Stimulated activated CD4-positive, alpha-beta T cell treated with anti-CD3 and anti-CD28 coated beads, Interleukin-12 subunit alpha, Interleukin-12 subunit beta, amount 100 ng/mL, for 4 hours (primary cell): ENCODE measurements around the gene ZNF441.
A peak's percentile ranks its signal among the peaks of the same experiment; 100 is the strongest.
"Not testable (repeated sequence)": the region's sequence is repeated elsewhere in the genome, so short reads cannot be mapped to it uniquely, and the experiment has no call there.

Source experiments
- DNase-seq: peaks from one replicate; pipeline ENCODE4 v3.0.0-alpha.2; 2020

The ZNF441 gene

DNA sequence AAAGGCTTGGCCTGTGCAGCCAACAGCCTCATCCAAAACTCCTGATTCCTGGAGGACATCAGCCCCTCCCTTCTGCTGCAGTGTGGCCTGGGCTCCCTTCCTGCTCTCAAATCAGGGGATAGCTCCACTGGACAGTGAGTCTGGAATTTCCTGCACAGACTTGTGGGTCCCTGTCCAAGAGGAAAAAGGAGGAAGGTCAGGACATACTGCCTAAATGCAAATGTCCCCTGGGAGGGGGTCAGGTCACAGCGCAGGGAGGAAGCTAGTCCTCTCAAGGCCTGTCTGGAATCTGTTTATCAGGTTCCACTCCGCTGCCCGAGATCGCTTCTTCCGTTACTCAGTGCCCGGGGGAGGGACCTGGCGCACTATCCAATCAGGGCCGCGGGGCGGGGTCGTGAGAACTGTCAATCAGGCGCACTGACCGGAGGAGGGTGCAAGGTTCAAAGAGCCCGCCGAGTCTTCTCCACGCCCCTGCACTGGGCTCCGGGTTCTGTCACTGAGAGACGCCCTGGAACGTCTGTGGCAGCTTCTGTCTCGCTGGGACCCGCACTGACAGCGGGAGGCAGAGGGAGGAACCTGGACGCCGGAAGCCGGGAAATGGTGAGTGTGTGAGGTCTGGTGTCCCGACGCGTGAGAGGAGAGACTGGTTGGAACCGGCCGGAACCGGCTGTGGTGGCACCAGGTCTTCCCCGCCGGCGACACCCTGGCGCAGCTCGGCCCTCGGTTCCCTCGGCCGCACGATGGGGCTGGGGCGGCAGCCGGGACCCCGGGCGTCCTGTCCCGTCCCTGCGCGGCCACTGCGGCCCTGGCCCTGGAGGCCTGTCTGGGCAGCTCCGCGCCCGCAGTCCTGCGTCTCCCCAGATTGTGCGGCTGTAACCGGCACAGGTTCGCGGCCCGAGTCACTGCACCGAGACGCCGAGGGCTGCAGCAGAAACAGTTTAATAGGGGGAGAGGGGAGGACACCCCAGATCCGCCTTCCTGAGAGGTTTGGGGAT lies at the start of gene ZNF441:
TSS of gene ZNF441 (plus strand) at position 404 of the 995 bp plus-strand sequence. CDS start at position 598, 194 bp downstream.
- peak; percentile 94 for DNase-seq

DNA sequence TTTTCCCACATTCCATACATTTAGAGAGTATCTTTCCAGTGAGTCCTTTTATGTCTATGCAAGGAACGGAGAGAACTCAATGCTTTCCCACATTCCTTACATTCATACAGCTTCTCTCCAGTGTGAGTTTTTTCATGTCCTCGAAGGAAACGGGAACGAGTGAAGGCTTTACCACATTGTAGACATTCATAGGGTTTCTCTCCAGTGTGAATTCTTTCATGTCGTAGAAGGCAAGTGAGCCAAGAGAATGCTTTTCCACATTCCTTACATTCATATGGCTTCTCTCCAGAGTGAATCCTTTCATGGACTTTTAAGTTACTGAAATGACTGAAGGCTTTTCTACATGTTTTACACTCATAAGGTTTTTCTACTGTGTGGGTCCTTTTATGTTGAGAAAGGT lies 45.1 kb upstream of the ZNF441 start:
- no peak for DNase-seq

DNA sequence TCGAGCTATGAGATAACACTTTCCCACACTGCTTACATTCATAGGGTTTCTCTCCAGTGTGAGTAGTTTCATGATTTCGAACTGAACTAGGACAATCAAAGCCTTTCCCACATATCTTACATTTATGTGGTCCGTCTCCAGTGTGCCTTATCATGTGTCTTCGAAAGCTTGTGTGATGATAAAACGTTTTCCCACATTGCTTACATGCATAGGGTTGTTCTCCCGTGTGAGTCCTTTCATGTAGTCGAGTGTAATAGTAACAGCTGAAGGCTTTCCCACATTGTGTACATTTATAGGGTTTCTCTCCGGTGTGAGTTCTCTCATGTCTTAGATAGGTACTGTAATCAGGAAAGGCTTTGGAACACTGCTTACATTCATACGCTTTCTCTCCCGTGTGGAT lies 44.4 kb upstream of the ZNF441 start:
- DNase-seq: no peak

DNA sequence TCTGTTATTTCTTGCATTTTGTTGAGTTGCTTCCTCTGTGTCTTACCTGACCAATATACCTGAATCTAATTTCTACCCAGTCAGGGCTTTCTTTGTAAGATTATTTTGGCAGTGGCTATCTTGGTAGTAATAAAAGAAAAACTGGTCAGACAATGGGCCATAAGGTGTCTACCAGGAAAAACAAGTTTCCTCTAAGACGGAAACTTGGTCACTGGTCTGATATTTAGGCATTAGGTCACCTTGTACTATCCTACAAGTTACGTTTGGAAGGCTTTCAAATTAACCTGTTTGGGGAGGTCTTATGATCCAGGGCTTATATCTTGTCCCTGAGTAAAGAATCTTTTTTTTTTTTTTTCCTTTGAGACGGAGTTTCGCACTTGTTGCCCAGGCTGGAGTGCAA lies 37.2 kb upstream of the ZNF441 start:
- DNase-seq: no peak

DNA sequence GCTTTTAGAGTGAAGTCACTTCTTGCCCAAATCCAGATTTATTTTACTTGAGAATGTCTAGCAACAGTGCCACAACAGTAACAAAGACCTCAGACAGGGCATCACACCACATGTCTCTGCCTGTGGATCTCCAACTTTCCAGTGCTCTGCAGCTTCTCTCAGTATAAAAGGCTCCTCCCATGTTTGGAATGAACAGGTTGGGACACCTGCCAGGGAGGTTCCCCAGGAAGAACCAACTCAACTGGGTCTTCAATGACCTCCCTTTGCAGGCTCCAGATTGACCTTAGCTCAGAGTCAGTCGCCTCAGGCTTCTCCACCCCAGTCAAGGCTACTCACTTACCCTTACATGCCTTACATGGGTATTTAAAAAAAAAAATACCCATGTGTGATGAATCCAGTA lies 31.4 kb upstream of the ZNF441 start:
- no peak for DNase-seq

DNA sequence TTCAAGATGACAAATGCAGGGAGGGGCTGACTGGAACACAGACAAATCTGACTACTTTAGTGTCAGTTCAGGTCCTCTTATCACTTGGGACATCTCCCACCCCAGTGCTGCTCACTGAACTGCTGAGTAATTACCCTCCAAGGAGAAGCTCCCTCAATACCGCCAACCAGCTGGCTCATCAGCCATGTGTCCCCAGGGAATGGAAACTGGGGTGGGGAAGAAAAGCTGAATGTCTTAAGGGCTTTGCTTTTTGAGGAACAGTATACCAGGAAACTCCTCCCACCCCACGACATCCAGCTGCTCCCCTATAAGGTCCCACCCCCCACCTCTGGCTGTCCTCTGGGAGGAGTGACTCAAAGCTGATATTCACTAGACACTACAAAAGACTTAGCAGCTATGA lies 30.1 kb upstream of the ZNF441 start:
- no peak for DNase-seq

DNA sequence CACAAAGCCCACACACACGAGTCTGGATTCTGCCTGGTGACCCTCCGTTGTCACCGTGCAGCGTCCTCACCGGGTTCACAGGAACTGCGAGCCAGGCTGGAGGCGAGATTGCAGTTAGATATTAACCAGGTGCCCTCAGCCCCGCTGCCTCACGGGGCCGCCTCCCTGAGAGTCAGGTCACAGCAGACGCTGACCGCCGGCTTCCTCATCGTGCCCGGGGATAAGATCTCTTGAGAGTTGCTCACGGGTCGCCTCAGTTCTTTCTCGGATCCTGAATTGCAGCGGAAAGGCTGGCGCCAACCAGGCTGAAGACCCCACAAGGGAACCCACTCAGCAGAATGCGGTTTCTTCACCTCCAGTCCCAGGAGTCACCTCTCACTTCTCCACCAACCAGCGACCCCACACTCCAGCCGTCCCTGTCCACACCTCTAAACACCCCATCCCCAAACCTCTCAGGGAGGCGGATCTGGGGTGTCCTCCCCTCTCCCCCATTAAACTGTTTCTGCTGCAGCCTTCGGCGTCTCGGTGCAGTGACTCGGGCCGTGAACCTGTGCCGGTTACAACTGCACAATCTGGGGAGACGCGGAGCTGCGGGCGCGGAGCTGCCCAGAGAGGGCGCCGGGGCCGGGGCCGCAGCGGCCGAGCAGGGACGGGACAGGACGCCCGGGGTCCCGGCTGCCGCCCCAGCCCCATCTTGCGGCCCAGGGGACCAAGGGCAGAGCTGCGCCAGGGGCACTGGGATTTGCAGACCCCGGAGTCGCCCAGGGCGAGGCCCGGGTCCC lies 28.6 kb upstream of the ZNF441 start:
- peak; percentile 23 for DNase-seq

DNA sequence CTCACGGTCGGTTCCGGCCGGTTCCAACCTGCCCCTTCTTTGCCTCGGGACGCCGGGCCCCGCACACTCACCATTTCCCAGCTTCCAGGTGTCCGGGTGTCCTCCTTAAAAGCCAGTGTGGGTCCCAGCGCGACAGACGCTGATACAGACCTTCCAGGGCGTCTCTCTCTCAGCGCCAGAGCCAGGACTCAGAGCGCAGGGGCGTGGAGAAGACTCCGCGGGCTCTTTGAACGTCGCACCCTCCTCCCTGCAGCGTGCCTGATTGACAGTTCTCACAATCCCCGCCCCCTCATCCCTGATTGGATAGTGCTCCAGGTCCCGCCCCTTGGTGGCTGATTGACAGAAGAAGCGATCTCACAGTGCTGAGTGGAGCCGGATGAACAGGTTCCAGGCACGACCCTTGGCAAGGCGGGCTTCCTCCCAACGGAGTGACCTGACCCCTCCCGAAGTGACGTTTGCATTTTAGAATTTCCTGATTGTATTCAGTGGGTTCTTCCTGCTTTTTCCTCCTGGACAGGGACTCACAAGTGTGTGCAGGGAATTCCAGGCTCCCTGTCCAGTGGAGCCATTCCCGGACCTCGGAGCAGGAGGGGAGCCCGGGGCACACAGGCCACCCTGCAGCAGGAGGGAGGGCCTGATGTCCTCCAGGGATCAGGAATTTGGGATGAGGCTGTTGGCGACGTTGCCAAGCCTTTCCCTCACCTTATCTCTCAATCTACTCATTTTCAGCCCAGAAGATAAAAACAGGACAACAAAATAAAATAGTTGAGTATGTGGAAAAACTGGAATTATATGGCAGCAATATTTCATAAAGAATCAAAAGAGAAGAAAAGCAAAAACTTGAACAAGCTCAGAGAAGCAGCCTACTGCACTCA lies 27.8 kb upstream of the ZNF441 start, which contains the start of gene ZNF823:
TSS of gene ZNF823 (minus strand) at position 201 of the 875 bp plus-strand sequence. CDS start at position 74, 127 bp downstream.
- peak; percentile 96 for DNase-seq

DNA sequence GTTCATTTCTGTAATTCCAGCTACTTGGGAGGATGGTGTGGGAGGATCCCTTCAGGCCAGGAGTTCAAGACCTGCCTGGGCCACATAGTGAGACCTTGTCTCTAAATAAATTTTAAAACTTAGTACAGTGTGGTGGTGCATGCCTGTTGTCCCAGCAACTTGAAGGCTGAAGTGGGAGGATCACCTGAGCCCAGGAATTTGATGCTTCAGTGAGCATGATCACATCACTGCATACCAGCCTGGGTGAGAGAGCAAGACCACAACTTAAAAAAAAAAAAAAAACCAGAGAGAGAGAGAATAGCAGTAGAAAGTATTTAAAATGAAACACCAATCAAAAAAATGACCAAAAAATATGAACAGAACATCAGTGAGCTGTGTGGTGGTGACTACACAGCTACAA lies 20.9 kb upstream of the ZNF441 start:
- DNase-seq: no peak

DNA sequence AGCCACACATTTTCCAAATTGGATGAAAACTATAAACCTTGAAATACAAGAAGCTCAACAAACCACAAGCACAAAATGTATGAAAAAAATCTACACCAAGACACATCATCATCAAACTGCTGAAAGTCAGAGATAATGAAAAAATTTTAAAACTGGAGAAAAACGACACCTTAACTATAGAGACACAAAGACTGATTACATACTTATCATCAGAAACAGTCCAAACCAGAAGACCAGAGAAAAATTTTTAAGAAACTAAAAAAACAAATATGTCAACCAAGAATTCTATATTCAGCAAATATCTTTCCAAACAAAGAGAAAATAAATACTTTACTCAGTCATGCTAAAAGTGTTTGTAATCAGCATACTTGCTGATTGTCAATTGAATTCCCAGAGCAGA lies 19.5 kb upstream of the ZNF441 start:
- DNase-seq: no peak

DNA sequence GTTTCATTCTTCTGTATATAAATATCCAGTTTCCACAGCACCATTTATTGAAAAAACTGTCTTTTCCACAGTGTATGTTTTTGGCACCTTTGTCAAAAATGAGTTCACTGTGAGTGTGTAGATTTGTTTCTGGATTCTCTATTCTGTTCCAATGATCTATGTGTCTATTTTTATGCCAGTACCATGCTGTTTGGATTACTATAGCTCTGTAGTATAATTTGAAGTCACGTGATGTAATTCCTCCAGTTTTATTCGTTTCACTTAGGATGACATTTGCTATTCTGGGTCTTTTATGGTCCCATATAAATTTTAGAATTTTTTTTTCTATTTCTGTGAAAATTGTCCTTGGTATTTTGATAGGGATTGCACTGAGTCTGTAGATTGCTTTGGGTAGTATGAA lies 17.0 kb upstream of the ZNF441 start:
- no peak for DNase-seq

DNA sequence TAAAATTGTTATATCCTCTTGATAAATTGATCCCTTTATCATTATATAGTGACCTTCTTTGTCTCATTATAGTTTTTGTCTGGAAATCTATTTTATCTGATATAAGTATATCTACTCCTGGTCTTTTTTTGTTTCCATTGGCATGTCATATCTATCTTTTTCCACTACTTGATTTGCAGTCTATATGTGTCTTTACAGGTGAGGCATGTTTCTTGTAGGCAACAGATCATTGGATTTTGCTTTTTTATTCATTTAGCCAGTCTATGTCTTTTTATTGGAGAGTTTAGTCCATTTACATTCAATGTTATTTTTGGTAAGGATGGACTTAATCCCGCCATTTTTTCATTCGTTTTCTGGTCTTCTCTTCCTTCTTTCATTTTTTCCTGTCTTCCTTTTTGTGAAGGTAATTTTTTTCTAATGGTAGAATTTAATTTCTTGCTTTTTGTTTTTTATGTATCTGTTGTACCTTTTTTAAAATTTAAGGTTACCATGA lies 14.5 kb upstream of the ZNF441 start:
- DNase-seq: no peak

DNA sequence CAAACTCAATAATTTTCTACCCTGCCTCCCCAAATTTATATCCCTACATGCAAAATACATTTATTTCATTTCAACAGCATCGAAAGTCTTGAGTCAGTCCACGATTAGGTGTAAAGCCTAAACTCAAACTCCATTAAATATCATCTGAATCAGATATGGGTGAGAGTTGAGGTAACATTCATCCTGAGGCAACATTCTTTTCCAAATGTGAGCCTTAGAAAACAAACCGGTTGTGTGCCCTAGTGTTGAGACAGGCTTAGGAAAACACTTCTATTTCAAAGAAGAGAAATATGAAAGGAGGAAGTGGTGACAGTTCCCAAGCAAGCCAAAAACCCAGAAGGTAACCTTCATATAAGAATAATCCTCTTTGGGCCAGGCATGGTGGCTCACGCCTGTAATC lies 12.1 kb upstream of the ZNF441 start:
- DNase-seq: no peak

DNA sequence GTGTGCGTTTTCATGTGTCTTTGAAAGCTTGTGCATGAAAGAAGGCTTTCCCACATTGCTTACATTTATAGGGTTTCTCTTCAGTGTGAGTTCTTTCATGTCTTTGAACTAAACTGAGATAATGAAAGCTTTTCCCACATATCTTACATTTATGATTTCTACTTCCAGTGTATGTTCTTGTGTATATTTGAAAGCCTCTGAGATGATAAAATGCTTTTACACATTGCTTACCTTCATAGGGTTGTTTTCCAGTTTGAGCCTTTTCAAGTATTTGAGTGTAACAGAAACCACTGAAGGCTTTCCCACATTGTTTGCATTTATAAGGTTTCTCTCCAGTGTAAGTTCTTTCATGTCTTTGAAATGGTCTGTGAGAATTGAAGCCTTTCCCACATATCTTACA lies 9.8 kb upstream of the ZNF441 start:
- DNase-seq: no peak

DNA sequence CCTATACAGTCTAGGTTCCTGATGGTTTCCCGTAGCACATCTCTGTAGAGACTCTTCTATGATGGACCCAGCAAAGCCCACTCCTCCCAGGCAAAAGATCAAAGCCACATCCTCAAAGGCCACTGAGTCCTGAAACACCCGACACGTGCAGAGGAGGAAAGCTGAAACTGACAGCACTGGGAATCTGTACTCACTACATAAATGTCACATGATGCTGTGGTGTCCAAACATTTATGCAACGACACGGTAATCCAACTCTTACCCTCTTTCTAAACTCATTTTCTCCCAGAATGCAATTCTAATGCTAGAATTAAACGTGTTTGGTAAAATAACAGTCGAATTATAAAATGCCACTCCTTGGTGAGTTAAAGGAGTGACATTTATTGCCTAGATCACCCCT lies 7.0 kb upstream of the ZNF441 start:
- no peak for DNase-seq

DNA sequence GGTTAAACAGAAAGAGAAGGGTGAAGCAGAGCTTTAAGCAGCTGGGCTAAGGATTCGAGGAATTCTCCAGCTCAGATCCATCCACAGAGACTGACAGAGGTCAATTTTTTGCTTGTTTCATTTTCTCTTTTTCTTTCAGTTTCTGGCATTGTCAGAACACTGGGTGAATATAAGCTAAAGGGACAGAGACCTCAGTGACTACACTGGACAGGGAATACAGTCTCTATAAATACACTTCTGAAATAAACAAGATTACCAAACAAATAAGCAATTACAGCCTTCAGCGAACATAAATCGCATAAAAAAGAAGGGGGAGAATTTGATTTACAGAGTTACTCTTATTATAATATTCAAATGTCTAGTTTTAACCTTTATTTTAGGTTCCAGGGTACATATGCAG lies 3.7 kb upstream of the ZNF441 start:
- no peak for DNase-seq

DNA sequence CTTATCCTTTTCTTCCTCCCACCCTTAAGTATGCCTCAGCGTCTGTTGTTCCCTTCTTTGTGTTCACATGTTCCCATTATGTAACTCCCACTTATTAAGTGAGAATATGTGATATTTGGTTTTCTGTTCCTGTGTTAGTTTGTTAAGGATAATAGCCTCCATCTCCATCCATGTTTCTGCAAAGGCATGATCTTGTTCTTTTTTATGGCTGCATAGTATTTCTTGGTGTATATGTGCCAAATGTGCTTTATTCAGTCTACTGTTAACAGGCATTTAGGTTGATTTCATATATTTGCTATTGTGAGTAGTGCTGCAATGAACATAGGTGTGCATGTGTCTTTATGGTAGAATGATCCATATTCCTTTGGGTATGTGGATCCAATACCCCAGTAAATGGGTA lies 3.2 kb upstream of the ZNF441 start:
- DNase-seq: no peak

DNA sequence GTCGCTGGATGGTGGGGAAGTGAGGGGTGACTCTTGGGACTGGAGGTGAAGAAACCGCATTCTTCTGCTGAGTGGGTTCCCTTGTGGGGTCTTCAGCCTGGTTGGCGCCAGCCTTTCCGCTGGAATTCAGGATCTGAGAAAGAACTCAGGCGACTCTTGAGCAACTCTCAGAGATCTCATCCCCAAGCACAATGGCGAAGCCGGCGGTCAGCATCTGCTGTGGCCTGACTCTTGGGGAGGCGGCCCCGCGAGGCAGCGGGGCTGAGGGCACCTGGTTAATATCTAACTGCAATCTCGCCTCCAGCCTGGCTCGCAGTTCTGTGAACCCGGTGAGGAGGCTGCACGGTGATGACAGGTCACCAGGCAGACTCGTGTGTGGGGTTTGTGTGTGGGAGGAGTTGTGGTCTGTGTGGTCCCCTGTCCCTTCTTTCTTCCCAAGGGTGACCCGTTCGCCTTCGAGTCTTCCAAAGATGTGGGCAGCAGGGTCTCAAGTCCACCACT lies 883 bp downstream of the ZNF441 start:
- DNase-seq: peak; percentile 10

DNA sequence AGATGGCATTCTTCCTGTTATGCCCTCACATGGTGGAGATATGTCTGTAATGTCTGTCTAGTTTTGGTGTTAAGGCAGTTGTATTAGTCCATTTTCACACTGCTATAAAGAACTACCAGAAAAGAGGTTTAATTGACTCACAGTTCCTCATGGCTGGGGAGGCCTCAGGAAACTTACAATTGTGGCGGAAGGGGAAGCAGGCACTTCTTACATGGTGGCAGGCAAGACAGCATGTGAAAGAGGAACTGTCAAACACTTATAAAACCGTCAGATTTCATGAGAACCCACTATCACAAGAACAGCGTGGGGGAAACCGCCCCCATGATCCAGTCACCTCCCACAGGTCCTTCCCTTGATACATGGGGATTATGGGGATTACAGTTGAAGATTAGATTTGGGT lies 3.2 kb downstream of the ZNF441 start:
- DNase-seq: no peak

DNA sequence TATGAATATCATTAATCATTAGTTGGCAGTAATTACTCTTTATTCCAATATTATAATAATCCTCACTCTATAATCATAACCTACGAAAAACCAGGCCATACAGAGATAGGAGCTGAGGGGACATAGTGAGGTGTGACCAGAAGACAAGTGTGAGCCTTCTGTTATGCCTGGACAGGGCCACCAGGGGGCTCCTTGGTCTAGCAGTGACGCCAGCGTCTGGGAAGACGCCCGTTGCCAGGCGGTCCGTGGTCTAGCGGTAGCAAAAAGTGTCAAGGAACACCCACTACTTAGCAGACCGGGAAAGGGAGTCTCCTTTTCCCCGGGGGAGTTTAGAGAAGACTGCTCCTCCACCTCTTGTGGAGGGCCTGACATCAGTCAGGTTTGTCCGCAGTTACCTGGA lies 4.7 kb downstream of the ZNF441 start:
- not testable (repeated sequence) for DNase-seq

DNA sequence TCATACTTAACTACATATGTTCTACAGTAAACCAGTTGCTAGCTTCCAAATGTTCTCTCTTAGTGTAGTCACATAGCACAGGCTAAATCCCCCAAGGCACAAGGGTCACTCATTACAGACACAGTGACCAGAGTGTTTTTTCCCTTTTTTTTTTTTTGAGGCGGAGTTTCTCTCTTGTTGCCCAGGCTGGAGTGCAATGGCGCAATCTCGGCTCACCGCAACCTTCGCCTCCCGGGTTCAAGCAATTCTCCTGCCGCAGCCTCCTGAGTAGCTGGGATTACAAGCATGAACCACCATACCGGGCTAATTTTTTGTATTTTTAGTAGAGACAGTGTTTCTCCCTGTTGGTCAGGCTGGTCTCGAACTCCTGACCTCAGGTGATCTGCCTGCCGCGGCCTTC lies 9.9 kb downstream of the ZNF441 start:
- DNase-seq: not testable (repeated sequence)

DNA sequence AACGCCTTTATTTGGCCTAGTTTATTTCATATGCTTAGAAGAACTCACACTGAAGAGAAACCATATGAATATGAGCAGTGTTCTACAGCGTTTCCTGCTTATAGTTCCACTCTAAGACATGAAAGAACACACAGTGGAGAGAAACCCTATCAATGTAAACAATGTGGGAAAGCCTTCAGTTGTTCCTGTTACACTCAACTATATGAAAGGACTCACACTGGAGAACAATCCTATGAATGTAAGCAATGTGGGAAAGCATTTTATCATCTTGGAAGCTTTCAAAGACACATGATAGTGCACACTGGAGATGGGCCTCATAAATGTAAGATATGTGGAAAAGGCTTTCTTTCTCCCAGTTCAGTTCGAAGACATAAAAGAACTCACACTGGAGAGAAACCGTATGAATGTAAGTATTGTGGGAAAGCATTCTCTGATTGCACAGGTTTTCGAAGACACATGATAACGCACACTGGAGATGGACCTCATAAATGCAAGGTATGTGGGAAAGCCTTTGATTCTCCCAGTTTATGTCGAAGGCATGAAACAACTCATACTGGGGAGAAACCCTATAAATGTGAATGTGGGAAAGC lies 13.7 kb downstream of the ZNF441 start:
- no peak for DNase-seq
